ENCODE measurements around the gene HNRNPAB. TPM values are rescaled to one million over a fixed set of nuclear protein-coding genes. Genes with fewer than 3 reads are reported as not detected.

HNRNPAB gene
- total and polyA plus RNA-seq, 2 experiments from 2014 or later, result 47.6 to 117 TPM

DNA sequence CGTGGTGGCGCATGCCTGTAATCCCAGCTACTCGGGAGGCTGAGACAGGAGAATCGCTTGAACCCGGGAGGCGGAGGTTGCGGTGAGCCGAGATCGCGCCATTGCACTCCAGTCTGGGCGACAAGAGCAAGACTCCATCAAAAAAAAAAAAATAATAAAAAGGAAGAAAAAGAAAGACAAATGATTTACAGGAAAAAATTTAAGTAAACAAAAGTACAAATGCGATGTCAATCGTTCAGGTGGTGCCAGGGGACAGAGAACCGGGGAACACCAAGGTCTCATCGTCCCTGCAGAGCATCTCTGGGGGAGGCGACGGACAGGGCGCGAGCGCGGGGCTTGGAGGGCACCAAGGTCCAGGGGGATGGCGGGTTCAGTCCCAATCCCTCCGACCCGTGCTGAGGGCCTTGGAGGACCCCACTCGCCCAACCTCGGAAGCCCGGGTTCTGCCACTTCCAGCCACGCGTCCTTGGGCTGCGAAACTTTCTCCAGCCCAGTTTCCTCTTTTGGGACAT is 607 bp upstream of the HNRNPAB start:
- peaks cover 43% of the 10 kb centered on the region for H3K79me2 ChIP-seq (ENCODE audit: insufficient read depth)
- peak overlapping the region; percentile 97 for H3K4me3 ChIP-seq
- no peaks in the 10 kb centered on the region for H3K27me3 ChIP-seq (replicated peaks; ENCODE audit: insufficient read depth)
- peaks cover 25% of the 10 kb centered on the region for H4K20me1 ChIP-seq (ENCODE audit: insufficient read depth)
- no peak for DNase-seq
- H3K4me1 ChIP-seq (ENCODE audit: insufficient read depth), result peaks cover 16% of the 10 kb centered on the region; the same call in 1 of the 2 replicates
- no peak for TF ChIP-seq EZH2phosphoT487 (IDR thresholded peaks at IDR 0.05; ENCODE audit: insufficient read depth, low read depth)
- no peak for TF ChIP-seq EZH2 (IDR thresholded peaks at IDR 0.05; ENCODE audit: insufficient read depth, poor library complexity, severe bottlenecking)
- H3K4me2 ChIP-seq (ENCODE audit: unreplicated experiment), result peak overlapping the region; percentile 81
- H3K9me2 ChIP-seq (ENCODE audit: insufficient read depth), result no peaks in the 10 kb centered on the region
- H3F3A ChIP-seq (ENCODE audit: insufficient read depth), result peaks cover 29% of the 10 kb centered on the region
- WGBS, 2 experiments (ENCODE audit: low coverage in 1 of 2, low lambda C conversion rate in 2 of 2, missing lambda C conversion rate in 2 of 2), result 31 to 50% methylated on average over 15 to 30 of the region's 30 CpGs
- no peaks in the 10 kb centered on the region for H3K9me3 ChIP-seq (ENCODE audit: low read depth)
- peaks cover 22% of the 10 kb centered on the region; the same call in 1 of the 2 replicates for H3K36me3 ChIP-seq (ENCODE audit: low read depth)
- peak overlapping the region; percentile 95 for H3K9ac ChIP-seq
- H3K27ac ChIP-seq, result peak overlapping the region; percentile 86
- peak overlapping the region; percentile 83 for H2AFZ ChIP-seq
- in situ Hi-C loops (cut with MboI), result no loop called here

DNA sequence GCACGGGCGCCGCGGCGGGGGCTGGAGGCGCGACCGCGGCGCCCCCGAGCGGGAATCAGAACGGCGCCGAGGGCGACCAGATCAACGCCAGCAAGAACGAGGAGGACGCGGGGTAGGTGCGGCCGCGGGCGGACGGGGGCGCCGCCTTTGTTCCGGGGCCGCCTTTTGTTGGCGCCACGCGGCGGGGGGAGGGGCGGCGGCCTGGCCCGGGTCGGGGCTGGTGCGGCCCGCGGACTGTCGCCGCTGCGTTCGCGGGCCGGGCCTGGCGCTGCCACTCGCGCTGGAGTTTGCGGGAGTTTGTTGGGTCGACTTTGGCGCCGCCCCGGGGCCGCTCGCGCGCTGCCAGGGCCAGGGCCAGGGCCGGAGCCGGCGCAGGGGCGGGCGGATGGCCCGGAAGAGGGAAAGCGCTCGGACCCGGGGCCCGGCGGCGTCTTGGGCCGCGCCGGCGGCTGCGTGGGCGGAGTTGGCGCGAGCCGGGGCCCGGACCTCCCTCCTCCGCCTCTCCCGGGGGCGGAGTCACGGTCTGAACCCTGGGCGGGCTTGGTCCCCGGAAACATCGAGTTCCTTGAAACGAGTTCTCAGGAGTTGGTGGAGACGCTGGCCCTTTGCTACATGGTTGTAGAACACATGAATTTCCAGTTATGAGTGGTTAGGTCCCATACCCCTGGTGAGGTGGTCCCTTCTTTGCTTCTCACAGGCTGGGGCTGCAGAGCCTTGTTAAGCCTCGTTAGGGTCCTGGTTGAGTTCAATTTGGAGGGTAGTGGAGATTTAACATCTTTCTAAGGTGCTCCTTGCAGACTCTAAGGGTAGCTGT is 809 bp downstream of the HNRNPAB start:
- H3K4me3 ChIP-seq, result peak overlapping the region; percentile 97
- peak overlapping the region; percentile 90 for H3K4me2 ChIP-seq (ENCODE audit: unreplicated experiment)
- H3K27ac ChIP-seq, result peak overlapping the region; percentile 86
- H3K9me2 ChIP-seq (ENCODE audit: insufficient read depth), result no peaks in the 10 kb centered on the region
- in situ Hi-C loops (cut with MboI), result no loop called here
- H3F3A ChIP-seq (ENCODE audit: insufficient read depth), result peaks cover 41% of the 10 kb centered on the region
- H2AFZ ChIP-seq, result no peak overlapping the region
- peaks cover 25% of the 10 kb centered on the region for H4K20me1 ChIP-seq (ENCODE audit: insufficient read depth)
- no peaks in the 10 kb centered on the region for H3K27me3 ChIP-seq (replicated peaks; ENCODE audit: insufficient read depth)
- H3K36me3 ChIP-seq (ENCODE audit: low read depth), result peaks cover 35% of the 10 kb centered on the region; the same call in 1 of the 2 replicates
- WGBS, 2 experiments (ENCODE audit: low coverage in 1 of 2, low lambda C conversion rate in 2 of 2, missing lambda C conversion rate in 2 of 2), result 1% methylated on average over 44 to 60 of the region's 90 CpGs
- peak overlapping the region; percentile 95 for H3K9ac ChIP-seq
- H3K79me2 ChIP-seq (ENCODE audit: insufficient read depth), result peaks cover 57% of the 10 kb centered on the region
- H3K9me3 ChIP-seq (ENCODE audit: low read depth), result no peaks in the 10 kb centered on the region
- peak; percentile 89 for DNase-seq
- peaks cover 16% of the 10 kb centered on the region; the same call in 1 of the 2 replicates for H3K4me1 ChIP-seq (ENCODE audit: insufficient read depth)
- TF ChIP-seq EZH2phosphoT487 (IDR thresholded peaks at IDR 0.05; ENCODE audit: insufficient read depth, low read depth) (no peak), EZH2 (IDR thresholded peaks at IDR 0.05; ENCODE audit: insufficient read depth, poor library complexity, severe bottlenecking) (no peak)

DNA sequence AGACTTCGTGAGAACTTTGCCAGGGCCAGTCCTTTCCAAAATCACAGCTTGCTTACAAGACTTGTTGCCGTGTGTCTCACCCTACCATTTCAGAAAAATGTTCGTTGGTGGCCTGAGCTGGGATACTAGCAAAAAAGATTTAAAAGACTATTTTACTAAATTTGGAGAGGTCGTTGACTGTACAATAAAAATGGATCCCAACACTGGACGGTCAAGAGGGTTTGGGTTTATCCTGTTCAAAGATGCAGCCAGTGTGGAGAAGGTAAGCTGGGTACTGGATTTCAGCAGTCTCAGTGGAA is 1.4 kb downstream of the HNRNPAB start:
- H4K20me1 ChIP-seq (ENCODE audit: insufficient read depth), result peaks cover 25% of the 10 kb centered on the region
- H3K9me2 ChIP-seq (ENCODE audit: insufficient read depth), result no peaks in the 10 kb centered on the region
- H3K4me1 ChIP-seq (ENCODE audit: insufficient read depth), result peaks cover 16% of the 10 kb centered on the region; the same call in 1 of the 2 replicates
- in situ Hi-C loops (cut with MboI), result no loop called here
- WGBS, 2 experiments (ENCODE audit: low coverage in 1 of 2, low lambda C conversion rate in 2 of 2, missing lambda C conversion rate in 2 of 2), result 0 to 1% methylated on average over 5 of the region's 5 CpGs
- peak overlapping the region; percentile 97 for H3K4me3 ChIP-seq
- H2AFZ ChIP-seq, result no peak overlapping the region
- no peak for DNase-seq
- no peaks in the 10 kb centered on the region for H3K27me3 ChIP-seq (replicated peaks; ENCODE audit: insufficient read depth)
- peak overlapping the region; percentile 90 for H3K4me2 ChIP-seq (ENCODE audit: unreplicated experiment)
- H3K27ac ChIP-seq, result peak overlapping the region; percentile 86
- H3K9me3 ChIP-seq (ENCODE audit: low read depth), result no peaks in the 10 kb centered on the region
- H3F3A ChIP-seq (ENCODE audit: insufficient read depth), result peaks cover 47% of the 10 kb centered on the region
- peak overlapping the region; percentile 95 for H3K9ac ChIP-seq
- H3K79me2 ChIP-seq (ENCODE audit: insufficient read depth), result peaks cover 63% of the 10 kb centered on the region
- peaks cover 36% of the 10 kb centered on the region; the same call in 1 of the 2 replicates for H3K36me3 ChIP-seq (ENCODE audit: low read depth)
- TF ChIP-seq EZH2 (IDR thresholded peaks at IDR 0.05; ENCODE audit: insufficient read depth, poor library complexity, severe bottlenecking), result no peak
- TF ChIP-seq EZH2phosphoT487 (IDR thresholded peaks at IDR 0.05; ENCODE audit: insufficient read depth, low read depth), result no peak

DNA sequence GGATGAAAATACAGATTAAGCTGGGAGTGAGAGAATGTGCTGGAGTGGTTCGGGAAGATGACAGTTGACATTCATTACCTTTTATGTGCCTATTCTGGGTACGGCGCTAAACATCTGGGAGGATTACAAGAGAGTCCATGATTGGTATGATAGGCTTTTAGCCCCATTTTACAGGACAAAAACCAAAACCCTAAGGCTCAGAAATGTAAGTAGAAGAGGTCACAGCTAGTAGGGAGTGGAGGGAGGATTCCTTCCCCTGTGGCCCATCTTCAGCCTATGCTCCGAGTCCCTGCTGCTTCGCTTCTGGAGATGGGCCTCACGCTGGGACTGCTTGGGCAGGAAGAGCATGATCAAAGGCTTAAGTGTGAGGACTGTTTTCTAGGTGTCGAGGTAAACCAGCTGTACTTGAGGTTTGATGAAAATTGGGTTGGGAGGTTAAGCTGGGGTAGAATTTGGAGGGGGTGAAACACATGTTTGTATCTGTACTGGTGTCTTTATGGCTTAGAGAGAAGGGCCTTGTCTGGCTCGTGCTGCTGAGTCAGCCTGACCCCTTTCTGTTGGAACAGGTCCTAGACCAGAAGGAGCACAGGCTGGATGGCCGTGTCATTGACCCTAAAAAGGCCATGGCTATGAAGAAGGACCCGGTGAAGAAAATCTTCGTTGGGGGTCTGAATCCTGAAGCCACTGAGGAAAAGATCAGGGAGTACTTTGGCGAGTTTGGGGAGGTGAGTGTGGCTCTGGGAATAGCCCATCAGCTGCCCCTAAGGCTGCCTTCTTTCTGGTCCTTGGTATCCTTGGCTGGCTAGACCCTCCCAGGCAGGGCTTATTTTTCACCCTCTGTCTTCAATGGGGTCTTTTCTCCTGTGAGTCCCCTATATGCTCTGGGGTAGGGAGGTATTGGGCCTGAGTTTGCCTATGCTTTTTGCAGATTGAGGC is 2.1 kb downstream of the HNRNPAB start:
- Histone ChIP-seq H3K27ac (peak overlapping the region; percentile 86), H3K4me3 (peak overlapping the region; percentile 97), H3K27me3 (replicated peaks; ENCODE audit: insufficient read depth) (no peaks in the 10 kb centered on the region), H3F3A (ENCODE audit: insufficient read depth) (peaks cover 53% of the 10 kb centered on the region), H3K9me2 (ENCODE audit: insufficient read depth) (no peaks in the 10 kb centered on the region), H3K9ac (peak overlapping the region; percentile 95), H3K79me2 (ENCODE audit: insufficient read depth) (peaks cover 64% of the 10 kb centered on the region), H3K4me1 (ENCODE audit: insufficient read depth) (peaks cover 16% of the 10 kb centered on the region; the same call in 1 of the 2 replicates), H3K36me3 (ENCODE audit: low read depth) (peaks cover 43% of the 10 kb centered on the region; the same call in 1 of the 2 replicates), H3K9me3 (ENCODE audit: low read depth) (no peaks in the 10 kb centered on the region), H2AFZ (no peak overlapping the region), H3K4me2 (ENCODE audit: unreplicated experiment) (peak overlapping the region; percentile 90), H4K20me1 (ENCODE audit: insufficient read depth) (peaks cover 25% of the 10 kb centered on the region)
- in situ Hi-C loops (cut with MboI), result no loop called here
- peak; percentile 50 for DNase-seq
- TF ChIP-seq EZH2 (IDR thresholded peaks at IDR 0.05; ENCODE audit: insufficient read depth, poor library complexity, severe bottlenecking) (no peak), EZH2phosphoT487 (IDR thresholded peaks at IDR 0.05; ENCODE audit: insufficient read depth, low read depth) (no peak)
- WGBS, 2 experiments (ENCODE audit: low coverage in 1 of 2, low lambda C conversion rate in 2 of 2, missing lambda C conversion rate in 2 of 2), result 35 to 39% methylated on average over 12 of the region's 12 CpGs
